ENCODE data around the gene FALEC.

- no peak for TF ChIP-seq POLR2AphosphoS5 (IDR thresholded peaks at IDR 0.05; ENCODE audit: low read depth)
- no peak for TF ChIP-seq CTCF (conservative IDR thresholded peaks at IDR 0.05; ENCODE audit: low read depth in 2 of 2)
- TF ChIP-seq EZH2phosphoT487 (IDR thresholded peaks at IDR 0.05; ENCODE audit: unreplicated experiment): no peak
- TF ChIP-seq EZH2 (IDR thresholded peaks at IDR 0.05; ENCODE audit: low read depth, unreplicated experiment): no peak
- no peak for TF ChIP-seq JUNB (IDR thresholded peaks at IDR 0.05; ENCODE audit: unreplicated experiment)
- TF ChIP-seq REST (IDR thresholded peaks at IDR 0.05; ENCODE audit: unreplicated experiment): no peak
- TF ChIP-seq NANOG (IDR thresholded peaks at IDR 0.05; ENCODE audit: borderline replicate concordance): no peak
- TF ChIP-seq CREB1 (CRISPR knock-in tag; IDR thresholded peaks at IDR 0.05; ENCODE audit: low read depth): no peak
Measured at GRCh38 chr1:150550222-150551050, 34.9 kb downstream of the FALEC start.

Data from GM23338 (cell line).